ENCODE measurements around the gene CCNY. TPM values are rescaled to one million over a fixed set of nuclear protein-coding genes. Genes with fewer than 3 reads are reported as not detected.

Gene CCNY
- total RNA-seq, 4 donors from 2014 or later, result 23.3 to 72.3 (median 26.7) TPM

DNA sequence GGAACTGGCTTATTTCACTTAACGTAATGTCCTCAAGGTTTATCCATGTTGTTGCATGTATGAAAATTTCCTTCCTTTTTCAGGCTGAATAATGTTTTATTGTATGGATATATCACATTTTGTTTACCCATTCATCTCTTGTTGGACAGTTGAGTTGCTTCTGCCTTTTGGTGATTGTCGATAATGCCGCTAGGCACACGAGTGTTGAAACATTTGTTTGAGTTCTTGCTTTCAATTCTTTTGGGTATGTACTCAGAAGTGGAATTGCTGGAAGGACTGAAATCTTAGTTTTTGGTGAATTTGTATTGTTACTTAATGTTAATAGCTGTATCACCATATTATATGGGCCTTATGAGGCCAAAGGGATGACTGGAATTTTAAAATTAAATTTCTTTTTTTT is 23.6 kb downstream of the CCNY start:
- no peak for TF ChIP-seq CTCF (IDR thresholded peaks at IDR 0.05)
- no peak for TF ChIP-seq POLR2A (IDR thresholded peaks at IDR 0.05)
- 95 to 99% methylated on average over 4 of the region's 4 CpGs for WGBS, 2 donors
- intact Hi-C loops (cut with DNase I; ENCODE audit: low total_unique reads), result no loop called here

DNA sequence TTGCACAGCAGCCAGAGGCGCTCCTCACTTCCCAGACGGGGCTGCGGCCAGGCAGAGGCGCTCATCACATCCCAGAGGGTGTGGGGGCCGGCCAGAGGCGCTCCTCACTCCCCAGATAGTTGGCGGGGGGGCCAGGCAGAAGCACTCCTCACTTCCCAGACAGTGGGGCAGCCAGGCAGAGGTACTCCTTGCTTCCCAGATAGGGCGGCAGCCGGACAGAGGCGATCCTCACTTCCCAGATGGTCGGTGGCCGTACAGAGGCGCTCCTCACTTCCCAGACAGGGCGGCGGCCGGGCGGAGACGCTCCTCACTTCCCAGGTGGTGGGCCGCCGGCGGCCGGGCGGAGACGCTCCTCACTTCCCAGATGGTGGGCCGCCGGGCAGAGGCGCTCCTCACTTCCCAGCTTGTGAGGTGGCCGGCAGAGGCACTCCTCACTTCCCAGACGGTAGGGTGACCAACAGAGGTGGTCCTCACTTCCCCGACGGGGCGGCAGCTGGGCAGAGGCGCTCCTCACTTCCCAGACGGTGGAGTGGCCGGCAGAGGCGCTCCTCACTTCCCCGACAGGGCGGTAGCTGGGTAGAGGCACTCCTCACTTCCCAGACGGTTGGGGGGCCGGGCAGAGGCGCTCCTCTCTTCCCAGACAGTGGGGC is 26.5 kb downstream of the CCNY start:
- intact Hi-C loops (cut with DNase I; ENCODE audit: low total_unique reads), result no loop called here
- TF ChIP-seq CTCF (IDR thresholded peaks at IDR 0.05) (no peak), POLR2A (IDR thresholded peaks at IDR 0.05) (no peak)
- WGBS, 2 donors, result 93 to 95% methylated on average over 36 to 41 of the region's 41 CpGs
- no peak overlapping the region for H3K4me3 ChIP-seq (ENCODE audit: low read depth, poor library complexity, severe bottlenecking)
- DNase-seq (ENCODE audit: low spot score in 2 of 2), result no peak

More for the DNA sequence above, 23.6 kb downstream of the CCNY start:
- DNase-seq (ENCODE audit: low spot score in 2 of 2), result no peak
- no peak overlapping the region for H3K4me3 ChIP-seq (ENCODE audit: low read depth, poor library complexity, severe bottlenecking)

- intact Hi-C loops (cut with DNase I; ENCODE audit: low total_unique reads), result no loop called here
- 87 to 90% methylated on average over 5 of the region's 5 CpGs for WGBS, 2 donors
- no peak overlapping the region for H3K4me3 ChIP-seq (ENCODE audit: low read depth, poor library complexity, severe bottlenecking)
- DNase-seq (ENCODE audit: low spot score in 2 of 2), result no peak
- TF ChIP-seq CTCF (IDR thresholded peaks at IDR 0.05), result no peak
These were observed 27.3 kb downstream of the CCNY start for GRCh38 chr10:35363587-35363986.

DNA sequence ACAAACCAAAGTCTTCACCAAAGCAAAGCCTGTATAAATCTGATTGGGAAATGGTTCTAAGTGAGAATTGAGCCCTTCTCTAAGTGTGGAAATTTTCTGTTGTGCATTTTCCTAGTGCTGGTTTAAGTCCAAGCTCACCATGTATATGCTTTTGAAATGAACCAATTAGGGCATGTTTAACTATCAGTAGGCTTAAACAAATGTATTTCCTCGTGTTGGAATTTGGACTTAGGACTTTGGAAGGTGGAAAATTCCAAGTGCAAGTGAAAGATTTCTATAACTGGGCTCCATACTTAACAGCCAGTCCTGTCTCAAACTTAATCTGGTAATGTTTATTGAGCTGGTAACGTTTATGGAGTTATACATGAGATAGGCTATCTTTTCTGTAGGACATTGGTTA is 28.5 kb downstream of the CCNY start:
- intact Hi-C loops (cut with DNase I; ENCODE audit: low total_unique reads), result no loop called here
- no peak for DNase-seq (ENCODE audit: low spot score in 2 of 2)
- no peak overlapping the region for H3K4me3 ChIP-seq (ENCODE audit: low read depth, poor library complexity, severe bottlenecking)
- 57 to 65% methylated on average over 2 of the region's 2 CpGs for whole genome bisulfite sequencing, 2 donors
- TF ChIP-seq CTCF (IDR thresholded peaks at IDR 0.05), result no peak
- no peak for TF ChIP-seq POLR2A (IDR thresholded peaks at IDR 0.05)

GRCh38 chr10:35365994-35366393 is 29.7 kb downstream of the CCNY start:
- no peak for DNase-seq (ENCODE audit: low spot score in 2 of 2)
- TF ChIP-seq CTCF (IDR thresholded peaks at IDR 0.05), result no peak
- TF ChIP-seq POLR2A (IDR thresholded peaks at IDR 0.05), result no peak
- 93 to 95% methylated on average over 1 of the region's 1 CpG for WGBS, 2 donors
- intact Hi-C loops (cut with DNase I; ENCODE audit: low total_unique reads), result no loop called here
- H3K4me3 ChIP-seq (ENCODE audit: low read depth, poor library complexity, severe bottlenecking), result no peak overlapping the region

Data from lower leg skin (tissue), 4 donors.